Endodermal cell (in vitro differentiated cells): ENCODE measurements around the gene CPM. TPM values are rescaled to one million over a fixed set of nuclear protein-coding genes. Genes with fewer than 3 reads are reported as not detected.

Source experiments
- DNase-seq: peaks from one replicate; pipeline ENCODE4 v3.0.0-alpha.2; 2017
- H3K27ac ChIP-seq: 2 replicates; pipeline ENCODE4 v1.5.1; 2013; ENCODE audit warnings: mild to moderate bottlenecking, low read depth, low read length, moderate library complexity
- H3K27me3 ChIP-seq: 2 replicates; pipeline ENCODE4 v1.6.1; 2013; ENCODE audit warnings: mild to moderate bottlenecking, low read length, moderate library complexity; ENCODE audit not compliant: insufficient read depth, control insufficient read depth, poor library complexity, severe bottlenecking
- H3K36me3 ChIP-seq: 2 replicates; pipeline ENCODE4 v1.7.0; 2013; ENCODE audit warnings: mild to moderate bottlenecking, low read length, moderate library complexity; ENCODE audit not compliant: control insufficient read depth, insufficient read depth
- H3K4me1 ChIP-seq: one replicate; pipeline ENCODE4 v1.7.0; 2013; ENCODE audit warnings: low read length; ENCODE audit not compliant: control insufficient read depth, insufficient read depth
- H3K4me3 ChIP-seq: 2 replicates; pipeline ENCODE4 v1.5.1; 2013; ENCODE audit warnings: mild to moderate bottlenecking, low read length, moderate library complexity
- H3K9ac ChIP-seq: 2 replicates; pipeline ENCODE4 v1.6.1; 2013; ENCODE audit warnings: mild to moderate bottlenecking, low read length, moderate library complexity; ENCODE audit not compliant: poor library complexity, severe bottlenecking; ENCODE audit errors: extremely low read depth
- H3K9me3 ChIP-seq: 2 replicates; pipeline ENCODE4 v1.6.1; 2013; ENCODE audit warnings: mild to moderate bottlenecking, low read length, moderate library complexity; ENCODE audit not compliant: control insufficient read depth
- H3K27ac Mint-ChIP-seq: 2 replicates; pipeline ENCODE4 v1.8.0; 2020; ENCODE audit warnings: mixed read lengths
- H3K27me3 Mint-ChIP-seq: 2 replicates; pipeline ENCODE4 v1.8.0; 2021; ENCODE audit warnings: mild to moderate bottlenecking, mixed read lengths; ENCODE audit not compliant: insufficient read depth
- H3K36me3 Mint-ChIP-seq: 2 replicates; pipeline ENCODE4 v1.8.0; 2020; ENCODE audit warnings: low read depth, mixed read lengths
- H3K4me1 Mint-ChIP-seq: 2 replicates; pipeline ENCODE4 v1.8.0; 2020; ENCODE audit warnings: mixed read lengths
- H3K4me3 Mint-ChIP-seq: 2 replicates; pipeline ENCODE4 v1.8.0; 2020; ENCODE audit warnings: mild to moderate bottlenecking, moderate library complexity, mixed read lengths
- H3K9me3 Mint-ChIP-seq: 2 replicates; pipeline ENCODE4 v1.8.0; 2020; ENCODE audit warnings: mild to moderate bottlenecking, mixed read lengths
- CTCF ChIP-seq: fragments of 200-600 bp; sonication (generic); conservative IDR thresholded peaks from 2 replicates; pipeline ENCODE4 v1.5.0; 2021; ENCODE audit warnings: antibody characterized with exemption, mild to moderate bottlenecking
- WGBS, 2 experiments: methylation state at CpG; one replicate each; pipeline versions ENCODE4 v1.1.5 to v1.1.7; 2013; ENCODE audit warnings: missing lambda C conversion rate in 2 of 2, mixed read lengths in 1 of 2; ENCODE audit not compliant: insufficient coverage in 1 of 2, insufficient read length in 1 of 2; 5-methylcytosine and 5-hydroxymethylcytosine counted together
- total RNA-seq, 2 donors: library from RNA; stranded (reverse); fragmentation: NEBNext Ultra II Directional in 1 of 2; extraction: Animal tissue kit (Norgen Biotek cat#: 25700) in 1 of 2; gene quantifications; 2 replicates in 1 of 2; 3 replicates in 1 of 2; pipeline ENCODE4 v1.2.1, GENCODE V29; 2021

Gene CPM
- total RNA-seq, 2 donors from 2014 or later: 0.80 to 0.86 TPM

- no peak overlapping the region for H3K27ac ChIP-seq
- no peaks in the 10 kb centered on the region for H3K9me3 ChIP-seq
- Mint-ChIP-seq H3K27ac (no peak overlapping the region), H3K36me3 (peaks cover 27% of the 10 kb centered on the region), H3K4me1 (peaks cover 22% of the 10 kb centered on the region), H3K4me3 (peak overlapping the region; percentile 95), H3K27me3 (no peaks in the 10 kb centered on the region), H3K9me3 (no peaks in the 10 kb centered on the region)
- no peak for DNase-seq
- peaks cover 3% of the 10 kb centered on the region for H3K4me1 ChIP-seq
- peak overlapping the region; percentile 97 for H3K9ac ChIP-seq
- peak overlapping the region; percentile 97 for H3K4me3 ChIP-seq
- WGBS, 2 experiments: 82 to 94% methylated on average over 3 to 16 of the region's 18 CpGs
- peaks cover 19% of the 10 kb centered on the region for H3K36me3 ChIP-seq
- H3K27me3 ChIP-seq: no peaks in the 10 kb centered on the region
- no peak for TF ChIP-seq CTCF
Measured at GRCh38 chr12:68806488-68807237, 126.3 kb downstream of the CPM start.

GRCh38 chr12:68805592-68806120 is 127.3 kb downstream of the CPM start:
- Mint-ChIP-seq H3K9me3 (no peaks in the 10 kb centered on the region), H3K4me3 (peak overlapping the region; percentile 95), H3K4me1 (peaks cover 22% of the 10 kb centered on the region), H3K27me3 (no peaks in the 10 kb centered on the region), H3K27ac (peak overlapping the region; percentile 93), H3K36me3 (peaks cover 17% of the 10 kb centered on the region)
- no peak for DNase-seq
- H3K36me3 ChIP-seq: peaks cover 12% of the 10 kb centered on the region
- peak overlapping the region; percentile 36 for H3K4me3 ChIP-seq
- H3K27ac ChIP-seq: no peak overlapping the region
- WGBS, 2 experiments: 94% methylated on average over 5 to 7 of the region's 7 CpGs
- no peak for TF ChIP-seq CTCF
- no peaks in the 10 kb centered on the region for H3K27me3 ChIP-seq
- no peak overlapping the region for H3K9ac ChIP-seq
- no peaks in the 10 kb centered on the region for H3K9me3 ChIP-seq
- peaks cover 3% of the 10 kb centered on the region for H3K4me1 ChIP-seq

- 87 to 93% methylated on average over 15 to 32 of the region's 32 CpGs for WGBS, 2 experiments
- peak overlapping the region; percentile 95 for H3K4me3 Mint-ChIP-seq
Measured at GRCh38 chr12:68804657-68805591, 128.0 kb downstream of the CPM start.

More at GRCh38 chr12:68804657-68805591, 128.0 kb downstream of the CPM start:
- H3K4me1 ChIP-seq: peaks cover 3% of the 10 kb centered on the region
- peak overlapping the region; percentile 93 for H3K27ac Mint-ChIP-seq
- DNase-seq: peak; percentile 90
- H3K27me3 ChIP-seq: no peaks in the 10 kb centered on the region
- peaks cover 9% of the 10 kb centered on the region for H3K36me3 ChIP-seq
- H3K4me3 ChIP-seq: peak overlapping the region; percentile 36
- H3K9me3 Mint-ChIP-seq: no peaks in the 10 kb centered on the region
- H3K27me3 Mint-ChIP-seq: no peaks in the 10 kb centered on the region
- H3K4me1 Mint-ChIP-seq: peaks cover 22% of the 10 kb centered on the region
- no peak for TF ChIP-seq CTCF
- H3K9me3 ChIP-seq: no peaks in the 10 kb centered on the region
- H3K9ac ChIP-seq: peak overlapping the region; percentile 7
- H3K27ac ChIP-seq: no peak overlapping the region
- peaks cover 13% of the 10 kb centered on the region for H3K36me3 Mint-ChIP-seq
